GM18507 (cell line): ENCODE data around the gene RNASET2.
A peak's percentile ranks its signal among the peaks of the same experiment; 100 is the strongest.
"Not testable (repeated sequence)": the region's sequence is repeated elsewhere in the genome, so short reads cannot be mapped to it uniquely, and the experiment has no call there.

Experiments used
- DNase-seq: peaks from one replicate; pipeline ENCODE4 v3.0.0; 2011; ENCODE audit warnings: low read depth; ENCODE audit not compliant: insufficient read length; ENCODE audit errors: extremely low spot score
- FAIRE-seq: peaks from 2 replicates; lab custom pipeline; 2011; peaks lifted over from hg19 to GRCh38; lab: Jason Lieb, UNC

RNASET2 gene

GRCh38 chr6:166950443-166950821, 5.9 kb downstream of the RNASET2 start:
- DNase-seq (no peak), FAIRE-seq (peak; percentile 88)

- FAIRE-seq (peak; percentile 72), DNase-seq (peak; percentile 30)
These were observed 6.6 kb downstream of the RNASET2 start for GRCh38 chr6:166949528-166950442.

DNA sequence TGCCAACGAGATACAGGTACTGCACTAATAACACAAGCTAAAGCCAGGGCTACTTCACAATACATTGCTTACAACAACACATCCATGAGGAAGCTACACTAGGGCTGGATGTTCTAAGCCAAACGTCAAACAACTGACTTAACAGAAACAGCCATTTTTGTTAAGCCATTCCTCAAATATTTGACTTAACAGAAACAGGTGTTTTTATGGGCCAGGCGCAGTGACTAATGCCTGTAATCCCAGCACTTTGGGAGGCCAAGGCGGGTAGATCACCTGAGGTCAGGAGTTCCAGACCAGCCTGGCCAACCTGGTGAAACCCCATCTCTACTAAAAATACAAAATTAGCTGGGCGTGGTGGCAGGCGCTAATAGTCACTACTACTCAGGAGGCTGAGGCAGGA, 7.6 kb downstream of the RNASET2 start:
- not testable (repeated sequence) for DNase-seq, FAIRE-seq

DNA sequence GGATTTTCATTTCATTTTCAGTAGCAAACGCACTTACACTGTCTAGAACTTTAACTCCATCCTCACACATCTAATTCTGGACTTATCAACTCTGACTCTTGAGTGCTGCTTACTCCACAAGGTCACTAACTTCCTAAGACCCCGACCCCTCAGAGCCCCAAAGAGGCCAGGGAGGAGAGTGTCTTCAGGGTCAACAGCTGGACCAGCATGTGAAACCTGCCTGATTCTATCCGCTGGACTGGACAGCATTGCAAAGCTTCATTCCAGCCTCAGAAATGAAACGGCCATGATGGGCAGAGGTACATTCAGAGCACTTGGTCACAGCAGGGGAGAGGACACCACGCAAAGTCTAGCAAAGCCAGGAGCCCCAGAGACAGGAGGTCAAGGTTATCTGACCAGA, 9.1 kb downstream of the RNASET2 start:
- no peak for DNase-seq
- no peak for FAIRE-seq

DNA sequence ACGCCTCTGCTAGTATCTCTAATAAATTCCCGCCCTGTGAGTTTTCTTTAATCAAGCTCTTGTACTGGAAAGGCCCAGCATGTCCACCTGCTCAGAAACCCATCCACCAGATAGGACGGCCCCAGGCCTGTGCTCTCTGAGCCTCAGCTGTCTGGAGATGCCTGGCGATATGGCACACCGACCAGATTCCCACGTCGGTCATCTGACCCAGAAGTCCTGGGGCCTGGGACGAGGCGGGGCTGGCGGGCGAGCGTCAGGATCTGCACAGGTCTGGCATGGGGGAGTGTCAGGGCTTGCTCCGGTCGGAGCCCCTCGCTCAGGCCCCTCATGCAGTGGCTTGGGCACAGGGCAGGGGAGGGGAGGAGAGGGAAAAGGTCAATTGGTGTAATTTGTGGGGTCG, 10.2 kb downstream of the RNASET2 start:
- DNase-seq (no peak), FAIRE-seq (no peak)

DNA sequence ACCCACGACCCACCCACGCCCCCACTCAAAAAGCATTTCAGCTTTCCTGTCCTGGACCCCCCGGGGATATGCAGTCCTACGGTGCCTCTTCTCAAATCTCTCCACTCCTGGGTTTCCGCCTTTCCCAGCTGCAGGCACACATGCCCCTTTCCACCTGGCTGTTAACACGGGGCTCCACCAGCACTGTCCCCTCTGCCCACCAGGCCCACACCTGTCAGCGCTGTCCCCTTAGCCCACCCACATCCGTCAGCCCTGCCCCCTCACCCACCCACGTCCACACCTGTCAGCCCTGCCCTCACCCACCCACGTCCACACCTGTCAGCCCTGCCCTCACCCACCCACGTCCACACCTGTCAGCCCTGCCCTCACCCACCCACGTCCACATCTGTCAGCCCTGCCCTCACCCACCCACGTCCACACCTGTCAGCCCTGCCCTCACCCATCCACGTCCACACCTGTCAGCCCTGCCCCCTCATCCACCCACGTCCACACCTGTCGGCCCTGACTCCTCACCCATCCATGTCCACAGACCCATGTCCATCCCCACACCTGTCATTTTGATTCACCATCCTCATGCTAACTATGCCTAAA, 11.6 kb downstream of the RNASET2 start:
- DNase-seq, result no peak
- no peak for FAIRE-seq

DNA sequence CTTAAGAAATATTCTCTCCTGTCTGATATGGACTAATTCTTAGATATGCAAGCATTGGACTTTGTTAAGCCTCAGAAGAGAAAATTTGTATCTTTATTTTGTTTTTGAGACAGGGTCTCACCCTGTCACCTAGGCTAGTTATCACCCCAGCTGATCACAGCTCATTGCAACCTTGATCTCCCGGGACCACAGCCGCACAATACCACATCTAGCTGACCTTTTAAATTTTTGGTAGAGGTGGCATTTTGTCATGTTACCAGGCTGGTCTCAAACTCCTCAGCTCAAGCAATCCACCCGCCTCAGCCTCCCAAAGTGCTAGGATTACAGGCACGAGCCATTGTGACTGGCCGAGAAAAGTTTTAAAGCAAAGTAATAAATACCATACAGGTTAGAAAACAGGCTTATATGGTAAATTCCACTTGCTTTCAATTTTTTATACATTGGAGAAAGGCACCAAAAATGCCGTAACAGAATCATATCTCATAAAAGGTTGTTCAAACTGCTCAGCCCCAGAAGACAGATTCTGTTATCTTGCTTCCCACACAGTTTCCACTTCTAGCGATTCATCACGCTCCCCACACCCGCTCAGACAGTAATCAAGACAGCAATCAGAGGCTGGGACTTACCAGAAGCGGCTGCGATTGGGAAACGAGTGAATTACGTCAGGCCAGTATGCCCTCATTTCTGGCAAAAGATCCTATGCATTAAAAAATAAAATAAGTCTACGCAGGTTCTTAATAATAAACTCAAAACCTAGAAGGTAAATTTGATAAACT, 13.8 kb downstream of the RNASET2 start:
- FAIRE-seq, result no peak
- DNase-seq, result no peak

GRCh38 chr6:166940643-166941068, 15.7 kb downstream of the RNASET2 start:
- no peak for FAIRE-seq
- no peak for DNase-seq

GRCh38 chr6:166939894-166940293, 16.5 kb downstream of the RNASET2 start:
- no peak for DNase-seq
- no peak for FAIRE-seq

GRCh38 chr6:166939345-166939744, 17.0 kb downstream of the RNASET2 start:
- FAIRE-seq (no peak), DNase-seq (no peak)

GRCh38 chr6:166938704-166939103, 17.6 kb downstream of the RNASET2 start:
- no peak for DNase-seq
- no peak for FAIRE-seq

DNA sequence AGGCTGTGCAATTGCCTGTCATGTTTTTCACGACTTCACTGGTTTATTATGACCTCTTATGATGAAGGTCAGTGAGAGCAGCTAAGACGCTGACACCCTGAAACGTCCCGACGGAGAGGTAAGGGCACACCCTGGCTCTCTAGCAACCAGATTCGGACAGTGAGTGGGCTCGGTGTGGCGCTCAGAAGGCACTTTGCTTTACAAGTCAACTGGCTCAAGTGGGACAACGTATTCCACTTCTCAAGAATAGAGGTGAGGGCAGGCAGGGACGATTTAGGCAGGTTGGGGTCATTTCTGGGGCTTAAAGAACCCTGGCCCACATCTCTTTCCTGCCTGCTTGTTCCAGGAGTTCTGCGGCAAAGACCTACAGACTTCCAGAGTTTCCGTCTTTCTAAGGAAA, 18.2 kb downstream of the RNASET2 start:
- FAIRE-seq, result no peak

DNA sequence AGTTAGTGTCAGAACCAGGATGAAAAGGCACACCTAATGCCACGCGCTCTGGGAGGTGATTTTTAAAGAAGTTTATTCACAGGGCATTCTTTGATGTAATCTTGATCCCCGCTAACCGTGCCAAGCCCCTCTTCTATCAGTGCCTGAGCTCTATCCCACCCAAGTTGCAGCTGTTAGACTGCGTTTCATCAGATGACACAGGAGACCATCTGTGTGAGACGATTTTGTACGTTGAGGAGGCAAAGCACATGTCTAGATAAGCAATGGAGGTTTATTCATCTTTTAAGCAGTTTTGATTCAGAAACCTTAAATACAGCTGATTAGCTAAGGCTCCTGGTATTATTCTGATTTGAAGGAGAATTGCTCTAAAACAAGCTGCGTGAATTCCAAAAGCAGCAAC, 18.6 kb downstream of the RNASET2 start:
- no peak for FAIRE-seq
- DNase-seq, result no peak

More for the DNA sequence above, 18.2 kb downstream of the RNASET2 start:
- DNase-seq, result no peak

DNA sequence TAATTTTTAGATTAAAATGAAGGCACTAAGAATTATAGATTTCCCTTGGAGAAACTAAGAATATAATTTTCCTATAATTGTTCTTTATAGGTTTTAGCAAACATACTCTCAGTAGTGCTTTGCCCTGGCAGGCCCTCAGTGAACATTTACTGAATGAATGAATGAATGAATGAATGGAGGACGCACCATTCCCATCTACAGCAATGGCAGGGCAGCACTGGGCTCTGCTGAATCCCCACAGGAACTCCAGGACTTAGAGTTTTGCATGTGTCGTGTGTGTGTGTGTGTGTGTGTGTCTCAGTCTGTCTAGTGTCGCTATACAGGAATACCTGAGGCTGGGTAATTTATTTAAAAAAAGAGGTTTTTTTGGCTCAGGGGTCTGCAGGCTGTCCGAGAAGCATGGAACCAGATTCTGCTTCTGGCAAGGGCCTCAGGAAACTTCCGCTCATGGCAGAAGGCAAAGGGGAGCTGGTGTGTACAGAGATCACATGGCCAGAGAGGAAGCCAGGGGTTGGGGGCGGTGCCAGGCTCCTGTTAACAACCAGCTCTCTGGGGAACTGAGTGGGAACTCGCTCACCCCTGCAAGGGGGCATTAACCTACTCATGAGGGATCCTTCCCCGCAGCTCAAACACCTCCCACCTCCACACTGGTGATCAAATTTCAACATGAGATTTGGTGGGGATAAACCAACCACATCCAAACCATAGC, 20.1 kb downstream of the RNASET2 start:
- no peak for DNase-seq
- FAIRE-seq, result peak; percentile 9

DNA sequence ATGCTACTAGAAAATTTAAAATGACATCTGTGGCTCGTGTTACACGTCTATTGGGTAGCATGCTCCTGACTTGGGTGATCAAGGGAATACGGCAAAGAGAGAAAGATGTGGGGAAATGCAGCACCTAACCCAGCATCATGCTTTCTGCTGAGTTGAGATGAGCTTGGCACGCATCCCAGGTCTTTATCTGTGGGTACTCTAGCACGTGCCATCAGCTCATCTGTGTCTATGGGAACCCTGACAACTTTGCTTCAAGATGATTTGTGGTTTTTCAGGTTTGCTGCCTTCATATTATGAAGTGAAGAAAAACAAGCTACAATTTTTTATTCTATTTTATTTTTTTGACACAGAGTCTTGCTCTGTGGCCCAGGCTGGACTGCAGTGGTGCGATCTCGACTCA, 21.0 kb downstream of the RNASET2 start:
- no peak for FAIRE-seq
- DNase-seq, result no peak

DNA sequence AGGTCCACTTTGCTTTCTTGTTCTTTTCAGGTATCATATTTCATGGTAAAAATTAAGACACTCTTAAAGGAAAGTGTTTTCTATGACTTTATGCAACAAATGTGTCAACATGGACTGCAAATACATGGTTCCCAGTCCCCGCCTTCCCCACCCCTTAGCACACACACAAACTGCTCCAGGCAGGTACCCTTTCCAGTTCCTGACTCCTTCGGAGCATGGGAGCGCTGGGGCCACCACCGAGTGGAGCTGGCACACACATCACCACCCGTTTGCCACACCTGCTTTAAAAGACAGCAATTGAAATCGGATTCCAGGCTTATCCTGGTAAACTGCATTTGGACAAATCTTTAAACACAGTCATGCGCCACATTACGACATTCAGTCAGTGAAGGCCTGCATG, 22.2 kb downstream of the RNASET2 start:
- no peak for FAIRE-seq

DNA sequence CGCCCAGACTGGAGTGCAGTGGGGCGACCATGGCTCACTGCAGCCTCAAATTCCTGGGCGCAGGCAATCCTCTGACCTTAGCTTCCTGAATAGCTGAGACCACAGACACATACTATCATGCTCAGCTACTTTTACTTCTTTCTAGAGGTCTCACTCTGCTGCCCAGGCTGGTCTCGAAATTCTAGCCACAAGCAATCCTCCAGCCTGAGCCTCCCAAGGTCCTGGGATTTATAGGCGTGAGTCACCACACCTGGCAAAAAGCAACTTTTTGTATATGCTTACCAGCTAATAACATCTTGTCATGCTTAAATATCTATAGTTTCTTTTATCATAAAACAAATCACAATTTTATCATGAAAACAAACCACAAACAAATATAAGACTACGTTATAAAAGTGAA, 23.0 kb downstream of the RNASET2 start:
- DNase-seq (no peak), FAIRE-seq (no peak)

More for the DNA sequence above, 22.2 kb downstream of the RNASET2 start:
- no peak for DNase-seq

DNA sequence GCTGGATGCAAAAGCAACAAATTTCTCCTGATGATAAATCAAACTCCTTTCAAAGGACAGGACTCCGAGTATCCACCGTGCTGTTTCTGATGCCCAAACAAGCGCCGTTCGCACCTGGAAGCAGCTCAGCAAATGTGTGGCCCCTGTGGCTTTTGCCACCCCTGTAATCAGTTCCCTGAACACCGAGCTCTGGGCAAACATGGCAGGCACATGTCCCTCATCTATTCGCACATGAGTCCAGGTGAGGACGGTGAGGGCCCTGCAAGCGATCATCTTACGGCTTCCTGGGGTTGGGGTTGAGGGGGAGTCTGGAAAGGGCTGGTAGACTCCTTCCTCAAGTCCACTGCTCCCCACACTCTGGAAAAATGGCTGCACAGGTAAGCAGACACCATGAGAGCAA, 23.7 kb downstream of the RNASET2 start:
- DNase-seq (no peak), FAIRE-seq (no peak)

GRCh38 chr6:166932116-166932515, 24.2 kb downstream of the RNASET2 start:
- DNase-seq, result no peak
- FAIRE-seq, result no peak
